Neutrophil (primary cell): ENCODE measurements around the gene ADAMTS2.

Source experiments
- H3K27ac ChIP-seq: fragments of 200-600 bp; sonication (generic); 2 replicates; pipeline ENCODE4 v1.5.1; 2016; ENCODE audit warnings: mild to moderate bottlenecking, moderate library complexity
- H3K27me3 ChIP-seq: fragments of 200-600 bp; sonication (generic); 2 replicates; pipeline ENCODE4 v1.6.0; 2016; ENCODE audit warnings: mild to moderate bottlenecking
- H3K36me3 ChIP-seq: fragments of 200-600 bp; sonication (generic); 2 replicates; pipeline ENCODE4 v1.5.1; 2017
- H3K4me1 ChIP-seq, 2 experiments: fragments of 200-600 bp in 1 of 2; sonication (generic) in 1 of 2; 1 replicate in 1 of 2; 2 replicates in 1 of 2; pipeline versions ENCODE4 v1.5.1 to v1.6.1; 2013 to 2016; ENCODE audit warnings: low read depth in 1 of 2, low read length in 1 of 2, mild to moderate bottlenecking in 1 of 2, moderate library complexity in 1 of 2; ENCODE audit not compliant: control insufficient read depth in 1 of 2, insufficient read depth in 1 of 2
- H3K4me3 ChIP-seq, 2 experiments: fragments of 200-600 bp in 1 of 2; sonication (generic) in 1 of 2; 1 replicate in 1 of 2; 2 replicates in 1 of 2; pipeline ENCODE4 v1.5.1; 2013 to 2016; ENCODE audit warnings: low read depth in 1 of 2, low read length in 1 of 2, mild to moderate bottlenecking in 1 of 2, moderate library complexity in 1 of 2
- H3K9me3 ChIP-seq: fragments of 200-600 bp; sonication (generic); 2 replicates; pipeline ENCODE4 v1.5.1; 2016
- TF ChIP-seq, protein P1 (sequence below): fragments of 200-600 bp; sonication (generic); IDR thresholded peaks from 2 replicates; pipeline ENCODE4 v1.5.1; 2016; ENCODE audit warnings: antibody characterized with exemption

Gene ADAMTS2

DNA sequence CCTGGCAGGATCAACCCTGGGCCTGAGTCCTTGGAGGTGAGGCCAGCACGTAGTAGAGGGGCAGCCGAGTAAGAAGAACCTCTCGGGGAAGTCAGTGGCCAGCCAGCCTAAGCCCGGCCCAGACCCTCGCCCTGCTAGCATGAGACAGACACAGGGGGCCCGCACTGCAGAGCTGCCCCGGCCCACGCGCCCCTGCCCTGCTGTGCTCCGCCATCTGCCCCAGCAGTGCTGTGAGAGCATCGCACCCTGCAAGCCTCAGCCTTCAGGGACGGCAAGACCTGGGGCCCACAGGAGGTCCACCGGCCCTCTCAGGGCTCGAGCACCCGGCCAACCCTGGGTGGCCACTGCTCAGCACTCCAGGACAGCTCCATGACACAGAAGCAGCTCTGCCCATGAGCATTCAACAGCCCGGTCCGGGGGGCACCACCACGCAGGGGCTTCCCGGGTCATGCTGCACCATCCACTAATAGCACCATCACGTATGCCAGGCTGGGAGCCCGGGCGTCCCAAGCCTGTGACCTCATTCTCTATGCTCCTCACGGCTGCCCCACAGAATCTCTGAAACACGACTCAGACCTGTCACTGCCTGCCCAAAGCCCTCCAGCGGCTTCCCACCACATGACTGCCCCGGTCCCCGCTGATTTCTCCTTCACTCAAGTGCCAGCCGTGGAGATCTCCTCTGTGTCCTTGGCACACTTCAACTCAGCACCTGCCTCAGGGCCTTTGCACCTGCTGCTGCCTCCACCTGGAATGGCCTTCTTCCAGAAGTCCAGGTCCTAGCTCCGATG lies 38.1 kb downstream of the ADAMTS2 start:
- Histone ChIP-seq H3K9me3 (no peaks in the 10 kb centered on the region), H3K4me3 (no peak overlapping the region), H3K27me3 (no peaks in the 10 kb centered on the region), H3K27ac (no peak overlapping the region), H3K4me1 (no peaks in the 10 kb centered on the region), H3K36me3 (no peaks in the 10 kb centered on the region)
- TF ChIP-seq, protein P1, sequence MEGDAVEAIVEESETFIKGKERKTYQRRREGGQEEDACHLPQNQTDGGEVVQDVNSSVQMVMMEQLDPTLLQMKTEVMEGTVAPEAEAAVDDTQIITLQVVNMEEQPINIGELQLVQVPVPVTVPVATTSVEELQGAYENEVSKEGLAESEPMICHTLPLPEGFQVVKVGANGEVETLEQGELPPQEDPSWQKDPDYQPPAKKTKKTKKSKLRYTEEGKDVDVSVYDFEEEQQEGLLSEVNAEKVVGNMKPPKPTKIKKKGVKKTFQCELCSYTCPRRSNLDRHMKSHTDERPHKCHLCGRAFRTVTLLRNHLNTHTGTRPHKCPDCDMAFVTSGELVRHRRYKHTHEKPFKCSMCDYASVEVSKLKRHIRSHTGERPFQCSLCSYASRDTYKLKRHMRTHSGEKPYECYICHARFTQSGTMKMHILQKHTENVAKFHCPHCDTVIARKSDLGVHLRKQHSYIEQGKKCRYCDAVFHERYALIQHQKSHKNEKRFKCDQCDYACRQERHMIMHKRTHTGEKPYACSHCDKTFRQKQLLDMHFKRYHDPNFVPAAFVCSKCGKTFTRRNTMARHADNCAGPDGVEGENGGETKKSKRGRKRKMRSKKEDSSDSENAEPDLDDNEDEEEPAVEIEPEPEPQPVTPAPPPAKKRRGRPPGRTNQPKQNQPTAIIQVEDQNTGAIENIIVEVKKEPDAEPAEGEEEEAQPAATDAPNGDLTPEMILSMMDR: no peak

DNA sequence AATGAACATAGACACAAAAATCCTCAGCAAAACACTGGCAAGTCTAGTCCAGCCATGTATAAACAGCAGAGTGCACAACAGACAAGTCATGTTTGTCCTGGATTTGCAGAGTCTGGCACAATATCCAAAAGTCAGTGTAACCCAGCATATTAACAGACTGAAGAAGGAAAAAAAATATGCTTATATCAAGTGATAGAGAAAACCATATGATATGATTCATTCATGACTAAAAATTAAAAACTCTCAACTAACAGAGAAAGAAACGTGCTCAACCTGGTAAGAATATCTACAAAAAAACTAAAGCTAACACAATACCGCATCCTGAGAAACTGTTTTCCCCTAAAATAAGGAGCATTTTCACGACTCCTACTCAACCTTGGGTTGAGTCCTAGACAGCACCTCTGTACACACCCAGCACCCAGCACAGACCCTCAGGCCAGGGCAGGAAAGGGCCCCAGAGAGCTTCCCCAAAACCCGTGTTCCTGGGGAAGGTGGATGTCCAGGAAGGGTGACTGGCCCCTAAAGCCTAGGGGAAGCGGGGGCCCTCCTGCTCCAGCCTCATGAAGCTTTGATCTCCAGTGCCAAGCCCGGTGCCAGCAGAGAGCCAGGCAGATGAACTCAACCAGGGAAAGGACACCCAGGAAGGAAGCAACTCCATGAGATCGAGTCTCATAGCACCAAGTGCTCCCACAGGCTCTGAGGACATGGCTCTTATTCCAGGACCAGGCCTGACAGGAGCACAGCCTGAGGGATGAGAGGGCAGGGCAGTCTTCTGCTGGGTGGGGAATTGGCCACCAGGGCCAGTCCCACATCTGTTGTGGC lies 38.9 kb downstream of the ADAMTS2 start:
- Histone ChIP-seq H3K9me3 (no peaks in the 10 kb centered on the region), H3K4me1 (no peaks in the 10 kb centered on the region), H3K36me3 (no peaks in the 10 kb centered on the region), H3K27ac (no peak overlapping the region), H3K4me3 (no peak overlapping the region), H3K27me3 (no peaks in the 10 kb centered on the region)
- TF ChIP-seq, protein P1: no peak

DNA sequence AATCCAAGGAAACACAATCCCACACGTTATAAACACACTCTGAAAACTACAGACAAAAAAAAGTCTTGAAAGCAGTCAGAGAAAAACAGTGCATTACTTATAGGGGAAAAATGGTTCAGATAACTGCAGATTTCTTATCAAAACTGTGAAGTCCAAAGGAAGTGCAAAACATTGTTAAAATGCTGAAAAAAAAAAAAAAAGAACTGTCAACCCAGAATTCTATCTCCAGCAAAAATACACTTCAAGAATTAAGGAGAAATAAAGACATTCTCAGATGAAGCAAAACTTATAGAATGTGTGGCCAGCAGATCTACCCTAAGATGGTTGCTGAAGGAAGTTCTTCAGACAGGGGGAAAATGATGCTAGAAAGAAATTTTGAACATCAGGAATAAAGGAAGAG lies 40.4 kb downstream of the ADAMTS2 start:
- Histone ChIP-seq H3K4me3 (no peak overlapping the region), H3K27ac (no peak overlapping the region), H3K4me1 (no peaks in the 10 kb centered on the region), H3K27me3 (no peaks in the 10 kb centered on the region), H3K9me3 (no peaks in the 10 kb centered on the region), H3K36me3 (no peaks in the 10 kb centered on the region)
- TF ChIP-seq, protein P1: no peak

DNA sequence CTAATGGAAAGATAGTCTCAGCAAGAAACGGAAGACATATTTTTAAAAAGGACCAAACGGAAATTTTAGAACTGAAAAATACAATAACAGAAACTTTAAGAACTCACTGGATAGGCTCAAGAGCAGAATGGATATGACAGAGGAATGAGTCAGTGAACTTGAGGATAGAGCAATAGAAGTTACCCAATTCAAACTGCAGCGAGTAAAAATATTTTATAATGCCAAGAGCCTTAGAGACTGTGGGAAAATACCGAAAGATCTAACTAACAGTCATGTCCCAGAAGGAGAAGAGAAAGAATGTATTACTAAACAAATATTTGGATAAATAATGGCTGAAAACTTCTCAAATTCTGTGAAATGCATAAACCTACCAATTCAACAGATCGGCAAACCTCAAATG lies 40.8 kb downstream of the ADAMTS2 start:
- H3K4me3 ChIP-seq: no peak overlapping the region
- H3K27me3 ChIP-seq: no peaks in the 10 kb centered on the region
- no peak overlapping the region for H3K27ac ChIP-seq
- TF ChIP-seq, protein P1: no peak
- H3K4me1 ChIP-seq: no peaks in the 10 kb centered on the region
- no peaks in the 10 kb centered on the region for H3K36me3 ChIP-seq
- no peaks in the 10 kb centered on the region for H3K9me3 ChIP-seq

DNA sequence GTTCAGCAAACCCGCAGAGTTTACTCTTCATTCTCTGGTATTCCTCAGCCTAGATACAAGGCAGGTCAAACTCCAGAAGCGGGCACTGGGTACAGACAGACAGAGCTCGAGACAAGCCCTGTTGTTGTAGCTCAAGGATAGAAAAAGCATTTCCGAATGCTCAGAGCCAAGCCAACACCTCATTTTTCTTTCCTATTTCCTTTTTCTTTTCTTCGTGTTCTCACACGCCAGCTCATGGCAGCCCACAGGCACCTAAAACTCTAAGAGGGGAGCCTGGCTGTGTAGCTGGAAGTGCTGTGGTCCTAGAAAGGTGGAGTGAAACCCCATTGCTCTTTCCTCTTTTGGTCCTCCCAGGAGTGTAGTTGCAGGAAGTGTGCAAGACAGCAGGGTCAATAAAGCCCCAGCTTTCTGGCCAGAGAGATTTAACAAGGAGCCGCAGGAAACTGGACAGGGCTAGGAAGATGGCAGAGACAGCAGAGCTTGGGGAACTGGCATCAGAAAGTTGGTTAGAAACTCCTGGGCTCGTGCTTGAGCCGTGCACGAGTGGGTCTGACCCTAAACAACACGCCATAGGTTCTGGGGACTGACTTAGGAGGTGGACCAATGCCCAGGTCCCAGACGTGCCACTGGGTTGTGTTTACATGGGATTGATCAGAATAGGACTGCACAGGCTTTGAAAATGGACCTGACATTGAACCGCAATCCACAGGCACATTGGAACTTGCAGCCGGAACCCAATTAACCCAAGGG lies 41.6 kb downstream of the ADAMTS2 start:
- no peak overlapping the region for H3K4me3 ChIP-seq
- no peaks in the 10 kb centered on the region for H3K4me1 ChIP-seq
- no peaks in the 10 kb centered on the region for H3K27me3 ChIP-seq
- H3K9me3 ChIP-seq: no peaks in the 10 kb centered on the region
- TF ChIP-seq, protein P1: no peak
- no peaks in the 10 kb centered on the region for H3K36me3 ChIP-seq
- H3K27ac ChIP-seq: no peak overlapping the region
